22Rv1 (cell line): ENCODE results near the gene P2RY14.

Experiments
- ZFX ChIP-seq: fragments of 450-650 bp; IDR thresholded peaks from 2 replicates; pipeline ENCODE4 v1.6.1; 2017; ENCODE audit warnings: antibody characterized with exemption, borderline replicate concordance
- TF ChIP-seq, protein P1 (sequence below): fragments of 450-650 bp; IDR thresholded peaks from 2 replicates; pipeline ENCODE4 v1.5.1; 2017; ENCODE audit warnings: mild to moderate bottlenecking

DNA sequence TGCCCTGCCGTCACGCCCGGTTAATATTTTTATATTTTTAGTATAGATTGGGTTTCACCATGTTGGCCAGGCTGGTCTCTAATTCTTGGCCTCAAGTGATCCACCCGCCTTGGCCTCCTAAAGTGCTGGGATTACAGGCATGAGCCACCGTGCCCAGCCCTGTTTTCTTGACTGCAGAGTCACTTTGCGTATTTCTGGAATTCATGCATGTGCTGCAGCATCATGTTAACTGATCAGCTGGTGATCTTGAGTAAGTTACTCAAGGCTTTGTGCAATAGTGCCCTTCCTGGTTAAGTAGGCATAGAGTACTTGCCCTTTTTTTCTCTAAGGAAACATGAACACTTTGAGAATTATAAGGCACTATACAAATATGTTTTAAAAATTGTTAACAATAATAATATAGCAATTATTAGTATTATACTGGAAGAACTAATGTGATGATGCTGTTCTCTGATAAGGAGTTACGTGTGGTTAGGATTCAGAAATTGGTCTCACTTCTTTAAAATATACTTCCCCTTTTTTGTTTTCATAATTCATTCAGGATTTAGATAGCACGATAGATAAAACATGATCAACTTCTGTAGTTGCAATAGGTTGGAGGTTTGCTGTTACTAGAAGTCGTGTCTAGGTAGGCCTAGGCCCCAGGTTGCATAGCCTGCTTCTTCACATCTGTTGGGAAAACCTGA lies 108.9 kb downstream of the P2RY14 start:
- TF ChIP-seq, protein P1, sequence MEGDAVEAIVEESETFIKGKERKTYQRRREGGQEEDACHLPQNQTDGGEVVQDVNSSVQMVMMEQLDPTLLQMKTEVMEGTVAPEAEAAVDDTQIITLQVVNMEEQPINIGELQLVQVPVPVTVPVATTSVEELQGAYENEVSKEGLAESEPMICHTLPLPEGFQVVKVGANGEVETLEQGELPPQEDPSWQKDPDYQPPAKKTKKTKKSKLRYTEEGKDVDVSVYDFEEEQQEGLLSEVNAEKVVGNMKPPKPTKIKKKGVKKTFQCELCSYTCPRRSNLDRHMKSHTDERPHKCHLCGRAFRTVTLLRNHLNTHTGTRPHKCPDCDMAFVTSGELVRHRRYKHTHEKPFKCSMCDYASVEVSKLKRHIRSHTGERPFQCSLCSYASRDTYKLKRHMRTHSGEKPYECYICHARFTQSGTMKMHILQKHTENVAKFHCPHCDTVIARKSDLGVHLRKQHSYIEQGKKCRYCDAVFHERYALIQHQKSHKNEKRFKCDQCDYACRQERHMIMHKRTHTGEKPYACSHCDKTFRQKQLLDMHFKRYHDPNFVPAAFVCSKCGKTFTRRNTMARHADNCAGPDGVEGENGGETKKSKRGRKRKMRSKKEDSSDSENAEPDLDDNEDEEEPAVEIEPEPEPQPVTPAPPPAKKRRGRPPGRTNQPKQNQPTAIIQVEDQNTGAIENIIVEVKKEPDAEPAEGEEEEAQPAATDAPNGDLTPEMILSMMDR, result no peak
- no peak for TF ChIP-seq ZFX
